Neural crest cell (in vitro differentiated cells): Measurements from ENCODE around the gene PLCB1. TPM values are rescaled to one million over a fixed set of nuclear protein-coding genes. Genes with fewer than 3 reads are reported as not detected.

ENCODE experiments used
- DNase-seq: peaks from one replicate; pipeline ENCODE4 v3.0.0; 2021; ENCODE audit warnings: low read depth, mixed read lengths, low spot score
- H3K27ac Mint-ChIP-seq: one replicate; pipeline ENCODE4 v1.8.0; 2021; ENCODE audit warnings: mild to moderate bottlenecking, mixed read lengths; ENCODE audit not compliant: unreplicated experiment
- H3K27me3 Mint-ChIP-seq: 2 replicates; pipeline ENCODE4 v1.8.0; 2021; ENCODE audit warnings: low read depth, mild to moderate bottlenecking, mixed read lengths
- H3K36me3 Mint-ChIP-seq: 2 replicates; pipeline ENCODE4 v1.8.0; 2021; ENCODE audit warnings: low read depth, mild to moderate bottlenecking, mixed read lengths
- H3K4me1 Mint-ChIP-seq: 2 replicates; pipeline ENCODE4 v1.8.0; 2021; ENCODE audit warnings: mixed read lengths
- H3K4me3 Mint-ChIP-seq: one replicate; pipeline ENCODE4 v1.8.0; 2021; ENCODE audit warnings: mild to moderate bottlenecking, mixed read lengths
- H3K9me3 Mint-ChIP-seq: 2 replicates; pipeline ENCODE4 v1.8.0; 2021; ENCODE audit warnings: mixed read lengths
- total RNA-seq: library from RNA; stranded (reverse); gene quantifications from 2 replicates; pipeline ENCODE4 v1.2.1, GENCODE V29; 2021
- TF ChIP-seq, protein P1 (sequence below): fragments of 200-600 bp; sonication (generic); conservative IDR thresholded peaks from 2 replicates; pipeline ENCODE4 v1.5.0; 2021; ENCODE audit warnings: antibody characterized with exemption, mild to moderate bottlenecking

Gene PLCB1
- total RNA-seq, 1 donor from 2014 or later = 13.7 TPM

DNA sequence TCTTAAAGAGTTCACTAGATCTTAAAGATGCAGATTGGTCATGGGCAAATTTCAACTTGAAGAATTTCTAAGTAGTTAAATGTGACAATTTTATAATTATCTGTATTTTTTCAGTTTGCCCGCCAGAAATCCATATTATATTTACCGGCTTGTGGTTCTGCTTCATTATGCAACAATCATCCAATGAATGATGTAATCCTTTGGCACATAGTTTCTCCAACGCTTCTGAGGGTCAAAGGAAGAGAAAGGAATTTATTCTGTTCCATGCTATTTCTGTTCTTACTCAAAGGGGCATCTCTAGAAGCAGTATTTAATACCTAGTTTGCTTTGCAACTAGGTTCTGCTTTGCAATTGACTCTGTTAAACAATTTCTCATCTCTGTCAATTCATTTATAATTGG lies 577.6 kb downstream of the PLCB1 start:
- no peaks in the 10 kb centered on the region for H3K9me3 Mint-ChIP-seq
- no peak overlapping the region for H3K4me3 Mint-ChIP-seq
- TF ChIP-seq, protein P1, sequence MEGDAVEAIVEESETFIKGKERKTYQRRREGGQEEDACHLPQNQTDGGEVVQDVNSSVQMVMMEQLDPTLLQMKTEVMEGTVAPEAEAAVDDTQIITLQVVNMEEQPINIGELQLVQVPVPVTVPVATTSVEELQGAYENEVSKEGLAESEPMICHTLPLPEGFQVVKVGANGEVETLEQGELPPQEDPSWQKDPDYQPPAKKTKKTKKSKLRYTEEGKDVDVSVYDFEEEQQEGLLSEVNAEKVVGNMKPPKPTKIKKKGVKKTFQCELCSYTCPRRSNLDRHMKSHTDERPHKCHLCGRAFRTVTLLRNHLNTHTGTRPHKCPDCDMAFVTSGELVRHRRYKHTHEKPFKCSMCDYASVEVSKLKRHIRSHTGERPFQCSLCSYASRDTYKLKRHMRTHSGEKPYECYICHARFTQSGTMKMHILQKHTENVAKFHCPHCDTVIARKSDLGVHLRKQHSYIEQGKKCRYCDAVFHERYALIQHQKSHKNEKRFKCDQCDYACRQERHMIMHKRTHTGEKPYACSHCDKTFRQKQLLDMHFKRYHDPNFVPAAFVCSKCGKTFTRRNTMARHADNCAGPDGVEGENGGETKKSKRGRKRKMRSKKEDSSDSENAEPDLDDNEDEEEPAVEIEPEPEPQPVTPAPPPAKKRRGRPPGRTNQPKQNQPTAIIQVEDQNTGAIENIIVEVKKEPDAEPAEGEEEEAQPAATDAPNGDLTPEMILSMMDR = no peak
- no peaks in the 10 kb centered on the region for H3K4me1 Mint-ChIP-seq
- no peaks in the 10 kb centered on the region for H3K27me3 Mint-ChIP-seq
- H3K36me3 Mint-ChIP-seq = peaks cover 3% of the 10 kb centered on the region
- no peak overlapping the region for H3K27ac Mint-ChIP-seq
- DNase-seq = no peak

DNA sequence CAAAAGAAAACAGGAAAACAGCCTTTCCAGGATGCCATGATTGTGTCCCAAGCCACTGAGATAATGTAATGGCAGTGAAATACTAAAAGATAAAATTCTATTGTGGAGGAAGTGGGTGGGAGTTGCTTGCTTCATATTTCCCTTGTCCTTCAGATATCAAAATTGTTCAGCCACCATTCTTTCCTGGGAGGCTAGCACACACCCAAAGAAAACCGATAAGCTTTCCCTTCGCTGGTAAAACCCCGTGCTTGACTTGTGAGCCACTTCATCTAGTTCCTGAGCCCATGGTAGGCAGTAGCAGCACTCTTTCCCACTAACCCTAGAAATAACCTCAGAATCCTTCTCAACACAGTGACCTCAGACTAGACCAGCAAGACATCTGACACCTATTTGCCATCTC lies 579.4 kb downstream of the PLCB1 start:
- Mint-ChIP-seq H3K27ac (peak overlapping the region; percentile 13), H3K4me3 (no peak overlapping the region), H3K9me3 (no peaks in the 10 kb centered on the region), H3K36me3 (peaks cover 9% of the 10 kb centered on the region), H3K4me1 (no peaks in the 10 kb centered on the region), H3K27me3 (no peaks in the 10 kb centered on the region)
- DNase-seq = no peak
- TF ChIP-seq, protein P1 = no peak

DNA sequence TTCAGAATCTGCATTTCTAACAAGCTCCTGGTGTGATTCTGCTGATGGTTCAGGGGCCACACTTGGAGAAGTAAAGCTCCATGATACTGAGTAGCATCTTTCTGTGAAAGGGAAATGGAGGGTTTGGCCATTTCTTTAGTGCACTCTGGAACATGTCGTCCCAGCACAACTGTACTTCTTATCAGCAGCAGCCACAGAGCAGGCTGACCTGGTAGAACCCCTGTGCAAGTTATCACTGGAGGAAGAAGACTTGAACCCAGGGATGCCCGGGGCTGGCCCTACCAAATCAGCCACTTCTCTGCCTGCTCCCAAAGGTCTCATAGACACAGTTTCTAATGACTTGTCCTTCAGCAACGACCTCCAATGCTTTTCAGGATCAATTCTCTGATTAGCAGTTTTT lies 582.1 kb downstream of the PLCB1 start:
- no peaks in the 10 kb centered on the region for H3K27me3 Mint-ChIP-seq
- H3K4me1 Mint-ChIP-seq = no peaks in the 10 kb centered on the region
- no peaks in the 10 kb centered on the region for H3K9me3 Mint-ChIP-seq
- DNase-seq = no peak
- H3K4me3 Mint-ChIP-seq = no peak overlapping the region
- H3K27ac Mint-ChIP-seq = no peak overlapping the region
- TF ChIP-seq, protein P1 = no peak
- peaks cover 9% of the 10 kb centered on the region for H3K36me3 Mint-ChIP-seq

DNA sequence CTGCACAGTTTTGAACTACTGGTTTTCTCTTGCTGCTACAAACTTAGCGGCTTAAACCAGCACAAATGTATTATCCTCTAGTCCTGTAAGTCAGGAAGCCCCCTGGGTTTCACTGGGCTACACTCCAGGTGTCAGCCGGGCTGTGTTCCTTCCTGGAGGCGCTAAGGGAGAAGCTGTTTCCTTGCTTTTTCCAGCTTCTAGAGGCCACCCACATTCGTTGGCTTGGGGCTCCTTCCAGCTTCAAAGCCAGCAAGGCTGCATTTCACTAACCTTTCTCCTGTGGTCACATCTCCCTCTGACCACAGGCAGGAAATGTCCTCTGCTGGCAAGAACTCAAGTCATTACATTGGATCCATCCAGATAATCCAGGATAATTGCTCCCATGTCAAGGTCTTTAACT lies 586.2 kb downstream of the PLCB1 start:
- Mint-ChIP-seq H3K36me3 (peaks cover 6% of the 10 kb centered on the region), H3K27me3 (no peaks in the 10 kb centered on the region), H3K4me1 (no peaks in the 10 kb centered on the region)

DNA sequence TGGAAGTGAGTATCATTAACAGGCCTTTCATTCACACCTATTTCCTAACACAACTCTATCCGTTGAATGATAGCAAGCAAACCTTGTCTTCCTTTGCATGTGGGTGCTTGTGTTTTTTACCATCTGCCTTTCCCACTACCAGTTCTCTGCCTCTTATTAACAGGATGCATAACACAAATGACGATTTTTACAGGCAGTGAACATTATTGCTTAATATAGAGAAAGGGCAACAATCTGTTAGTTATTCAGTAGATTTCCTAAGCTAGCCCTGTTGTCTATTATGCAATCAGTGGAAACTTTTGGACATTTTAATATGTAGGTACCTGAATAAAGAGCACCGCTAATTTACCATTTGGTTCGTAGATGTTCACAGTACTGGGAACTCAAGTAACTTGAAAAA lies 588.0 kb downstream of the PLCB1 start:
- no peak for DNase-seq
- Mint-ChIP-seq H3K27me3 (no peaks in the 10 kb centered on the region), H3K4me1 (no peaks in the 10 kb centered on the region), H3K27ac (no peak overlapping the region), H3K4me3 (no peak overlapping the region), H3K36me3 (peaks cover 6% of the 10 kb centered on the region), H3K9me3 (no peaks in the 10 kb centered on the region)
- TF ChIP-seq, protein P1 = no peak

More for the DNA sequence above, 586.2 kb downstream of the PLCB1 start:
- H3K27ac Mint-ChIP-seq = no peak overlapping the region
- no peak overlapping the region for H3K4me3 Mint-ChIP-seq
- TF ChIP-seq, protein P1 = no peak
- no peaks in the 10 kb centered on the region for H3K9me3 Mint-ChIP-seq
- no peak for DNase-seq

DNA sequence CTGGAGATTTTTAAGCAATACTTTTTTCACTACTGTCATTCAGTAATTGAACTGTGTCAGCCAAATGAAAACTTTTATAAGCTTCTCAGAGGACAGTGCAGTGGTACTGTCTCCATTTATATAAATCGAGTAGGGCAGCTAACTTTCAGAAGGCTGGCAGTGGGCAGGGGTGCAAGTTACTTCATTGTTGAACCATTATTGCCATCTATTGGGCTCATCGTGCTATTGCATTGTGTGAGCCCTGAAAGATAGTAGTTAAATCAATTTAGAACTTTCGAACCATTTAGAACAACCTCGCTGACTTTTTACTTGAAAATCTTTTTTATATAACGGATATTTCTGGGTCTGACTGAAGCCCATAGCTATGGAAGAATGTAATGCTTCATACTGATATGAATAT lies 589.0 kb downstream of the PLCB1 start:
- Mint-ChIP-seq H3K36me3 (peaks cover 3% of the 10 kb centered on the region), H3K4me1 (no peaks in the 10 kb centered on the region), H3K9me3 (no peaks in the 10 kb centered on the region), H3K27me3 (no peaks in the 10 kb centered on the region), H3K27ac (no peak overlapping the region), H3K4me3 (no peak overlapping the region)
- peak; percentile 38 for DNase-seq
- TF ChIP-seq, protein P1 = peak; percentile 86
